Parietal lobe (tissue), 2 donors: ENCODE data around the gene PCID2. TPM values are rescaled to one million over a fixed set of nuclear protein-coding genes. Genes with fewer than 3 reads are reported as not detected.

Experiments
- small RNA-seq: library from RNA; depleted of rRNA; stranded (forward); fragments of <200 nt; gene quantifications from one replicate; pipeline ENCODE3, GENCODE V24; 2014; ENCODE audit warnings: low replicate concordance
- total RNA-seq: library from RNA; depleted of rRNA; stranded (reverse); fragments of >200 nt; gene quantifications from one replicate; pipeline ENCODE4 v1.2.3, GENCODE V29; 2014

Gene PCID2
- 88.6 TPM for total RNA-seq

GRCh38 chr13:113208421-113209335, at the start of gene PCID2:
PCID2 (minus strand) TSS chr13:113208669; CDS start chr13:113208634, 35 bp downstream.

GRCh38 chr13:113209336-113209758, 878 bp upstream of the PCID2 start, which contains the start of gene CUL4A:
CUL4A (plus strand) TSS chr13:113209613; CDS start chr13:113209628, 15 bp downstream.

GRCh38 chr13:113157929-113158747, 50.3 kb downstream of the PCID2 start, which contains the start of gene PROZ:
PROZ (plus strand) TSS chr13:113158648; CDS start chr13:113158661, 13 bp downstream.

Small RNA genes lying within 50 kb of the gene (small RNA-seq; reads per million reads assigned to genes)
- not detected for gene AL137002.1

Other genes with a start within 250 kb of the PCID2 start
- gene MCF2L, start 239.5 kb downstream of the PCID2 start, total RNA-seq: 201 TPM
- gene F7, start 102.9 kb downstream of the PCID2 start, total RNA-seq: 0.31 TPM
- not detected for gene F10, start 85.9 kb downstream of the PCID2 start, total RNA-seq
- gene PROZ, start 50.0 kb downstream of the PCID2 start, total RNA-seq: not detected
- 78.3 TPM for gene CUL4A, start 944 bp upstream of the PCID2 start, total RNA-seq
- 47.0 TPM for gene LAMP1, start 88.6 kb upstream of the PCID2 start, total RNA-seq
- gene GRTP1, start 155.5 kb upstream of the PCID2 start, total RNA-seq: 2.5 TPM
- gene ADPRHL1, start 244.8 kb upstream of the PCID2 start, total RNA-seq: 1.6 TPM